HG03175 (cell line): ENCODE data around the gene RINT1.
"Not testable (repeated sequence)": the region's sequence is repeated elsewhere in the genome, so short reads cannot be mapped to it uniquely, and the experiment has no call there.

ENCODE experiments used
- ATAC-seq: cut with Tn5 transposase; IDR thresholded peaks from one replicate; pipeline ENCODE4 v1.9.1; 2021; ENCODE audit warnings: mild to moderate bottlenecking, moderate library complexity; ENCODE audit not compliant: unreplicated experiment

Gene RINT1

GRCh38 chr7:105596866-105597265 lies 64.9 kb downstream of the RINT1 start:
- no peak for ATAC-seq

- not testable (repeated sequence) for ATAC-seq
These were observed 67.1 kb downstream of the RINT1 start for GRCh38 chr7:105599080-105599479.

DNA sequence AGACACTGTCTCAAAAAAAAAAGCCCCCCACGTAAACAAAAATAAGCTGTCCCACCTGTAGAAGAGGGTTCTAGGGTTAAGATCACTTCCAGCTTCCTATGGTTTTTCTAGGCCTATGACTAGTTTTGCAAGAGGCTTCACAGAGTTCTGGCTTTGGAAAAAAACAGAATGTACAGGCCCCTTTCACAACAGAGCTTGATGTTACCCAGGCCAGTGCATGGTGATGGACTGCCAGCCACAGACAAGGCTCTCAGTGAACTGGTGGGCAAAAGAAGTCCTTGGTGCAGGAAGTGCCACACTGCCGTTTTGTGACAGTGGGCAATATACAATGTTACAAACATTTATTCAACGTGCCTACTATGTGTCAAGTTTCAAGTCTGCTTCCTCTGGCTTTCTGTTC lies 67.5 kb downstream of the RINT1 start:
- ATAC-seq, result no peak

DNA sequence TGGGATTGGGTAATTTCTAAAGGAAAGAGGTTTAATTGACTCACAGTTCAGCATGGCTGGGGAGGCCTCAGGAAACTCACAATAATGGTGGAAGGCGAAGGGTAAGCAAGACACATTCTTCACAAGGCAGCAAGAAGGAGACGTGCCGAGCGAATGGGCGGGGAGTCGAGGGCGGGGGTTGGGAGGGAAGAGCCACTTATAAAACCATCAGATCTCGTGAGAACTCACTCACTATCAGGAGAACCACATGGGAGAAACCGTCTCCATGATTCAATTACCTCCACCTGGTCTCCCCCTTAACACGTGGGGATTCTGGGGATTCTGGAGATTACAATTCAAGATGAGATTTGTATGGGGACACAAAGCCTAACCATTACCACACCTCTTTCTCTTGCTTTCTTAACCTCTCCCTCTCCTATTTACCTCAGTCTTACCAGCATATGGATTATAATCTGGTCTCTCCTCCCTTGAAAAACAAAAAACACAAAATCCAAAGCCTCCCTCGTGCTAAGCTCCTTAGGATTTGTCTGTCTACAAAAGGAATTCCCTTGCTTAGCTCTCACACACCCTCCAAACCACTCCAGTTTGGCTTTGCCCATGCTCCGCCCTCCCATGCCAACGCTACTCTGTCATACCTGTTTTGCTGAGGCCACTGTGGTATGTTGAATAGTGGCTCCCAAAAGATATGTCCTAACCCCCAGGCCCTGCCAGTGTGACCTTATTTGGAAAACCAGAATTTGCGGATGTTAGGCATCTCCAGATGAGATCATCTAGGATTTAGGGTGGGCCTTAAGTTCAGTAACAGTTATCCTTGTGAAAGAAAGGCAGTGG lies 68.9 kb downstream of the RINT1 start:
- no peak for ATAC-seq

- no peak for ATAC-seq
These were observed 70.6 kb downstream of the RINT1 start for GRCh38 chr7:105602325-105603305.

- no peak for ATAC-seq
These were observed 78.3 kb downstream of the RINT1 start for GRCh38 chr7:105610165-105610930.

- ATAC-seq, result no peak
These were observed 80.1 kb downstream of the RINT1 start for GRCh38 chr7:105611856-105612775.

- no peak for ATAC-seq
These were observed 80.8 kb downstream of the RINT1 start for GRCh38 chr7:105612806-105613205.

GRCh38 chr7:105613611-105614330 lies 81.8 kb downstream of the RINT1 start:
- ATAC-seq, result no peak

GRCh38 chr7:105614341-105614840 lies 82.4 kb downstream of the RINT1 start:
- no peak for ATAC-seq
